MM.1S (cell line): Measurements from ENCODE around the gene TOR4A.

Experiments
- CTCF ChIP-seq: fragments of 300-600 bp; sonication (generic); IDR thresholded peaks from 2 replicates; pipeline ENCODE4 v1.5.1; 2016; ENCODE audit warnings: antibody characterized with exemption, low read length, mixed read lengths
- EZH2 ChIP-seq: fragments of 300-600 bp; sonication (generic); optimal IDR thresholded peaks from 2 replicates; pipeline ENCODE3; 2017; ENCODE audit warnings: low read depth, mild to moderate bottlenecking, antibody characterized with exemption, low read length, mixed read lengths

- TF ChIP-seq CTCF: no peak
- no peak for TF ChIP-seq EZH2
Observed at GRCh38 chr9:137269231-137269772, 8.2 kb upstream of the TOR4A start.
